ENCODE data around the gene GK2. TPM values are rescaled to one million over a fixed set of nuclear protein-coding genes. Genes with fewer than 3 reads are reported as not detected.

Gene GK2
- total RNA-seq, 1 experiment from 2014 or later = not detected

DNA sequence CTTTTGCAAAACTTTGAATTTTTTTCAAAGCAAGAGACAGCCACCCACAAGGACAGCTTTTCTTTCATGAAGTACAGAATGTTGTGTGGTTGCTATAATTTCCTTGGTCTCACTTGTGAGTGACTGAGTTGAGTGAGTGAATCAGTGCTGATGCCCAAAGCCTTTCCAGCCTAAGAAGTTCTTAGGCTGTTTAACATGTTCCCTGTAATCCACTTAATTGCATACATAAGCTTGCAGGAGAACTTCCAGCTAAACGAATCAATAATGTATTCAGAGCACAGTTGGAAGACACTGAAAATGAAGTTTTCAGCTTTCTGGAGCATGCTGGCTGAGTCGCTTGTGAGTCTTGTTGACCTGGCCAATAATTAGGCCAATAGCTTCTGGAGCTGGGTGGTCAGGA, 42.0 kb upstream of the GK2 start:
- no peaks in the 10 kb centered on the region for H4K20me1 ChIP-seq (ENCODE audit: insufficient read depth)
- ChIA-PET POLR2A (ENCODE audit: unreplicated experiment) (no interaction called here), CTCF (no interaction called here)
- no peaks in the 10 kb centered on the region for H3K79me2 ChIP-seq (ENCODE audit: low read depth)
- no peaks in the 10 kb centered on the region for H3K4me1 ChIP-seq (replicated peaks; ENCODE audit: insufficient read depth)
- no peak for DNase-seq
- H3K9me3 ChIP-seq (ENCODE audit: insufficient read depth, low read depth) = no peaks in the 10 kb centered on the region
- H3K4me3 ChIP-seq = no peak overlapping the region
- no peaks in the 10 kb centered on the region for H3K36me3 ChIP-seq (ENCODE audit: low read depth)
- no peaks in the 10 kb centered on the region for H3F3A ChIP-seq (ENCODE audit: insufficient read depth, low read depth)
- H3K9me2 ChIP-seq (ENCODE audit: insufficient read depth) = no peaks in the 10 kb centered on the region
- H3K27ac ChIP-seq = no peak overlapping the region
- TF ChIP-seq EZH2 (IDR thresholded peaks at IDR 0.05; ENCODE audit: low read depth) = no peak
- TF ChIP-seq, protein P1, sequence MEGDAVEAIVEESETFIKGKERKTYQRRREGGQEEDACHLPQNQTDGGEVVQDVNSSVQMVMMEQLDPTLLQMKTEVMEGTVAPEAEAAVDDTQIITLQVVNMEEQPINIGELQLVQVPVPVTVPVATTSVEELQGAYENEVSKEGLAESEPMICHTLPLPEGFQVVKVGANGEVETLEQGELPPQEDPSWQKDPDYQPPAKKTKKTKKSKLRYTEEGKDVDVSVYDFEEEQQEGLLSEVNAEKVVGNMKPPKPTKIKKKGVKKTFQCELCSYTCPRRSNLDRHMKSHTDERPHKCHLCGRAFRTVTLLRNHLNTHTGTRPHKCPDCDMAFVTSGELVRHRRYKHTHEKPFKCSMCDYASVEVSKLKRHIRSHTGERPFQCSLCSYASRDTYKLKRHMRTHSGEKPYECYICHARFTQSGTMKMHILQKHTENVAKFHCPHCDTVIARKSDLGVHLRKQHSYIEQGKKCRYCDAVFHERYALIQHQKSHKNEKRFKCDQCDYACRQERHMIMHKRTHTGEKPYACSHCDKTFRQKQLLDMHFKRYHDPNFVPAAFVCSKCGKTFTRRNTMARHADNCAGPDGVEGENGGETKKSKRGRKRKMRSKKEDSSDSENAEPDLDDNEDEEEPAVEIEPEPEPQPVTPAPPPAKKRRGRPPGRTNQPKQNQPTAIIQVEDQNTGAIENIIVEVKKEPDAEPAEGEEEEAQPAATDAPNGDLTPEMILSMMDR (conservative IDR thresholded peaks at IDR 0.05) = no peak
- intact Hi-C loops (cut with micrococcal nuclease; ENCODE audit: unreplicated experiment) = no loop called here
- no peak overlapping the region for H3K4me2 ChIP-seq
- no peak overlapping the region for H2AFZ ChIP-seq
- H3K27me3 ChIP-seq (ENCODE audit: insufficient read depth, low read depth) = no peaks in the 10 kb centered on the region
- BruUV-seq (replicated peaks) = no TSS peak

DNA sequence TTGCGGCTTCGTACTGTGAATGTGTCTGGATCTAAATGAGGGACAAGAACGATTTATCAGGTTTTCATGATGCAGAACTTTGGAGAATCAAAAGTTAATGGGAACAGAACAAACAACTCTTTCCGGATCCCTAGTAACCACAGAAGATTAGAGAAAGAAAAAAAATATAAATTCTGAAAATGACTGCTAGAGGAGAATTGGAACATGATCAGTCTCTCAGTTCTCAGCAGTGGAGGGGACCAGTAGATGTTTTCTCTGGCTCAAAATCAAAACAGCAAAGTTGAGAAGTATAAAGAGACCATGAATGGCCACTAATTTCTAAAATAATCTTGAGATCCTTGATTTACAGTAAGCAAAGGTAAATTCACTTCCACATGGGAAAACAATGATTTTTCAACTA, 38.1 kb upstream of the GK2 start:
- no peaks in the 10 kb centered on the region for H3K79me2 ChIP-seq (ENCODE audit: low read depth)

DNA sequence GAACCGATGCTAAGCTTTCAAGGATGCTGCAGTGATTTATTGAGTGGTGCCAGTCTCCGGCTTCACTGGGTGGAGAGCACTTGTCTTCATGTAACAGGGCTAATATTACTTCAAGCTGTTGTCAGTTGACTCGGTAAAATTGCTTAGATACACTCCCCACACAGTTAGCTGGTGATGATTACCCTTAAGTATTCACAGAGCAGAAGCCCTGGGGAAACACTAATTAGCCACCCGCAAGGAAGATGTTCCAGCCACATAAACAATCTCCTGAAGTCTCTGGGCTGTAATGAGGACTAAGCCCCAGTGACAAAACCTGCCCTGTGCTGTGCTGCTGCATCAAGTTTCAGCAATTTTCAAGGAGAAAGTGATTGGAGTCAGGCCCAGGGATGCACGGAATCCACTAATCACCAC, 37.3 kb upstream of the GK2 start:
- H3K4me1 ChIP-seq (replicated peaks; ENCODE audit: insufficient read depth) = no peaks in the 10 kb centered on the region
- no peak overlapping the region for H3K27ac ChIP-seq
- no peak overlapping the region for H3K4me3 ChIP-seq
- no peaks in the 10 kb centered on the region for H4K20me1 ChIP-seq (ENCODE audit: insufficient read depth)
- H3K79me2 ChIP-seq (ENCODE audit: low read depth) = no peaks in the 10 kb centered on the region
- no peak for TF ChIP-seq EZH2 (IDR thresholded peaks at IDR 0.05; ENCODE audit: low read depth)
- TF ChIP-seq, protein P1 (conservative IDR thresholded peaks at IDR 0.05) = no peak
- BruUV-seq (replicated peaks) = no TSS peak
- H3F3A ChIP-seq (ENCODE audit: insufficient read depth, low read depth) = no peaks in the 10 kb centered on the region
- H3K9me3 ChIP-seq (ENCODE audit: insufficient read depth, low read depth) = no peaks in the 10 kb centered on the region
- no peak overlapping the region for H3K4me2 ChIP-seq
- intact Hi-C loops (cut with micrococcal nuclease; ENCODE audit: unreplicated experiment) = no loop called here
- no peaks in the 10 kb centered on the region for H3K9me2 ChIP-seq (ENCODE audit: insufficient read depth)
- H2AFZ ChIP-seq = no peak overlapping the region
- no peak for DNase-seq
- no peaks in the 10 kb centered on the region for H3K36me3 ChIP-seq (ENCODE audit: low read depth)
- ChIA-PET CTCF (no interaction called here), POLR2A (ENCODE audit: unreplicated experiment) (no interaction called here)
- no peaks in the 10 kb centered on the region for H3K27me3 ChIP-seq (ENCODE audit: insufficient read depth, low read depth)

More for the DNA sequence above, 38.1 kb upstream of the GK2 start:
- ChIA-PET CTCF (no interaction called here), POLR2A (ENCODE audit: unreplicated experiment) (no interaction called here)
- no peak overlapping the region for H3K4me3 ChIP-seq
- H4K20me1 ChIP-seq (ENCODE audit: insufficient read depth) = no peaks in the 10 kb centered on the region
- H2AFZ ChIP-seq = no peak overlapping the region
- no peaks in the 10 kb centered on the region for H3K4me1 ChIP-seq (replicated peaks; ENCODE audit: insufficient read depth)
- H3F3A ChIP-seq (ENCODE audit: insufficient read depth, low read depth) = no peaks in the 10 kb centered on the region
- no peaks in the 10 kb centered on the region for H3K9me2 ChIP-seq (ENCODE audit: insufficient read depth)
- no peaks in the 10 kb centered on the region for H3K36me3 ChIP-seq (ENCODE audit: low read depth)
- BruUV-seq (replicated peaks) = no TSS peak
- no peaks in the 10 kb centered on the region for H3K9me3 ChIP-seq (ENCODE audit: insufficient read depth, low read depth)
- no peak overlapping the region for H3K4me2 ChIP-seq
- DNase-seq = no peak
- no peaks in the 10 kb centered on the region for H3K27me3 ChIP-seq (ENCODE audit: insufficient read depth, low read depth)
- intact Hi-C loops (cut with micrococcal nuclease; ENCODE audit: unreplicated experiment) = no loop called here
- TF ChIP-seq EZH2 (IDR thresholded peaks at IDR 0.05; ENCODE audit: low read depth) = no peak
- TF ChIP-seq, protein P1 (conservative IDR thresholded peaks at IDR 0.05) = no peak
- no peak overlapping the region for H3K27ac ChIP-seq

Measured in PC-9 (cell line).